22Rv1 (cell line): Measurements from ENCODE around the gene LRRK1.

ENCODE experiments used
- H3K27ac ChIP-seq: fragments of 450-650 bp; 2 replicates; pipeline ENCODE4 v1.5.1; 2017
- CTCF ChIP-seq: fragments of 450-650 bp; IDR thresholded peaks from 2 replicates; pipeline ENCODE4 v1.5.1; 2017; ENCODE audit warnings: mild to moderate bottlenecking
- ZFX ChIP-seq: fragments of 450-650 bp; IDR thresholded peaks from 2 replicates; pipeline ENCODE4 v1.6.1; 2017; ENCODE audit warnings: antibody characterized with exemption, borderline replicate concordance

The LRRK1 gene

GRCh38 chr15:100899601-100900000 lies 19.6 kb upstream of the LRRK1 start:
- H3K27ac ChIP-seq, result no peak overlapping the region
- TF ChIP-seq CTCF (no peak), ZFX (no peak)

GRCh38 chr15:100900136-100900794 lies 18.9 kb upstream of the LRRK1 start:
- TF ChIP-seq CTCF (no peak), ZFX (no peak)
- no peak overlapping the region for H3K27ac ChIP-seq

- TF ChIP-seq ZFX (no peak), CTCF (no peak)
- no peak overlapping the region for H3K27ac ChIP-seq
Observed at GRCh38 chr15:100900795-100901169, 18.4 kb upstream of the LRRK1 start.

DNA sequence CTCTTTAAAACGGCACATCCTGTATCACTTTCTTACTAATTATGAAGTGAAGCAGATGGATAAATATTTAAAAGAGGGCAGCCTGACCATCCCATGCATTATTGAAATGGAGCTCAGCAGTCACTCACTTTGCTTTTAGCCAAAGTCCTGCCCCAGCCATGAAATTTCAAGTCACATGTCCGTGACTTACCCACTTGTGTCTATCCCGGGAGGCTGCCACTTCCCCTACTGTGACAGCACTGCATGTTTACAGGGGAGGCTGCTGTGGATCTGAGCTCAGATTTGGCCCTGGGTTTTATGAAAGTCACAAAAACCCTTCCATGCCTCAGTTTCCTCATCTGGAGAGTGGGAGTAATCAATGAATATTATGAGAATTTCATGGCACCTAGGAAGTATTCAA lies 17.9 kb upstream of the LRRK1 start:
- no peak for TF ChIP-seq ZFX
- no peak for TF ChIP-seq CTCF
- H3K27ac ChIP-seq, result no peak overlapping the region

DNA sequence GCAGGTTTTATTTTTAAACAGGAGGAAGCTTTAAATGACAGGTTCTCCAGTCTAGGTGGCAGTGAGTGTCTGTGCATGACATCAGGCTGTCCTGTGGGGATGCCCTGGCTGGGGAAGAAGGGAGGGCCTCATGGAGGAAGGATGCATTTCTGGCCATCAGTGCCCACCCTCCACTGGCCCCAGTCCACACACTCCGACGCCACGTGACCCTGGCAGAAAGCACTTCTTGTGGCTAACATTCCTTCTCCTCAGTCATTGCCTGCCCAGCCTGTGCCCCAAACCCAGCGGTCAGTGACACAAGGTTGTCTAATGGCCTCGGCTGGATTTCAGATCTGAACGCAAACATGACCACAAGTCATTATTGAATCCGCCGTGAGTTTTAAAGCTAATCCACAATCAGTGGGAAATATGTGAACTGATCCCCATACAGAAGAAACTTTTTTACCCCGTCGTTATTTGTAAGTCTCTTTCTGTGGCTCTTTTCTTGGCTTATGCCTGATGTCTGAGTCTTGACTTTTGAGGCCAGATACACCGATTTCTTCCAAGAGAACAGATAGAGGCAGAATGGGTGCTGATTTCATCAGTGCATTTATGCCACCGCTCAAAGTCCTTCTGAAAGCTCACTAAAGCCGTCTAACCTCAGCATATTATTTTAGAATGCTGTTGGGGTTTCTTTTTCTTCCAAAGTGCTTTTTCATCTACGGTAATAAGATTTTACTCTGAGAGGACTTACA lies 17.3 kb upstream of the LRRK1 start:
- TF ChIP-seq CTCF, result no peak
- TF ChIP-seq ZFX, result no peak
- H3K27ac ChIP-seq, result no peak overlapping the region

- TF ChIP-seq CTCF, result no peak
- no peak for TF ChIP-seq ZFX
- H3K27ac ChIP-seq, result no peak overlapping the region
Observed at GRCh38 chr15:100902436-100903167, 16.6 kb upstream of the LRRK1 start.

DNA sequence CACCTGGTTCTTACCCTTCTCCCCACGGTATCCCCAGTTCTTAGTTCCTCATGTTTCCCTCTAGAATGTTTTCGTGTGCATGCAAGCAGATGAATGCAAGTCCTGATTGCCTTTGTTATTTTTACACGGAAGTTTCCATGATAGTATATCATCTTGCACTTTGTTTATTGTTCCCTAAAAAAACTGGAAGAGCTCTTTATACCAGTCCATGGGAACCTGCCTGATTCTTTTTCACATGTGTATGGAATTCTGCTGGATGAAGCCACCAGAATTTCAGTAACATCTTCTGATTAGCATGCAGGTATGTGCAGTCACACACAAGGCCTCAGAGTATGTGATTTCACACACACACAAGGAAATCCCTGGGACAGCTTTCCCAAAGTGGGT lies 16.0 kb upstream of the LRRK1 start:
- no peak overlapping the region for H3K27ac ChIP-seq
- TF ChIP-seq CTCF, result no peak
- no peak for TF ChIP-seq ZFX
